GM18907 (cell line): ENCODE results near the gene WNT11.
A peak's percentile ranks its signal among the peaks of the same experiment; 100 is the strongest.

Experiments
- ATAC-seq: cut with Tn5 transposase; IDR thresholded peaks from one replicate; pipeline ENCODE4 v1.9.1; 2021; ENCODE audit warnings: mild to moderate bottlenecking, moderate library complexity; ENCODE audit not compliant: unreplicated experiment

The WNT11 gene

DNA sequence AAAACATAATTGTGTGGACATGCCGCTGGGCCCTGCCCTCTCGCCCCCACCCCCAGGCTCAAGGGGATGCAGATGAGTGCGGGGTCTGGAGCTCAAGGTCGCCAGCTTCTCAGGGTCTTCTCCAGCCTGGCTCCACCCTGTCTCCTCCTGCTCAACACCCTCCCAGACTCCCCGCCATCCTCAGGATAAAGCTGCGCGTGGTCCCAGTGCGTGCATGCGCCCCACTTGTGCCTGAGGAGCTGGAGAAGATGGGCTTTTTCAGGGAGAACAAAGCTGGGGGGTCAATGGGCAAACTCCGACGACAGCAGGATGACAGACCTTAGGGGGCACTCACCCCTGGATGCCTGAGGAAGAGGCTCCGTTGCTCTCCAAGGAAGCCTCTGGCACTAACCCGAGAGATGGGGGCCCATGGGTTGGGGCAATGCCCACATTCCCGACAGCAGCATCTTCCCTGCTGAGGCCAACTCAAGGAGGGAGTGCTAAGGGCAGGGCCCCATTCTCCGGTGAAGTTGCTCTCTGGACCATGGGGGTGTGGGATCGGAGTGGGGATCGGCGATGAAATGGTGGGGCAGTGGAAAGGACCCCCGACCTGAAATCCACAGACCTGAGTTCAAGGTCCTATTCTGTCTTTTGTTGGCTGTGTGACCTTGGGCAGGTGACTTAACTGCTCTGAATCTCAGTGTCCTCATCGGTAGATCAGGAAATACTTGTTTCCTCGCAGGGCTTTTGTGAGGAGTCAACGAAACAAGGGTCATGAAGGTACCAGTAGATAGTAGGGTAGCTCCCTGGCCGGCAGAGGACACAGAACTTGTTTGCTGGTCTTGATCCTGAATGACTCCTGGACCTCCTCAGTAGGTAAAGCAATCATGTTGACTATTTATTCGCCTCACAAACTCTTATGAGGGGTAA is 47.7 kb downstream of the WNT11 start:
- ATAC-seq, result no peak

DNA sequence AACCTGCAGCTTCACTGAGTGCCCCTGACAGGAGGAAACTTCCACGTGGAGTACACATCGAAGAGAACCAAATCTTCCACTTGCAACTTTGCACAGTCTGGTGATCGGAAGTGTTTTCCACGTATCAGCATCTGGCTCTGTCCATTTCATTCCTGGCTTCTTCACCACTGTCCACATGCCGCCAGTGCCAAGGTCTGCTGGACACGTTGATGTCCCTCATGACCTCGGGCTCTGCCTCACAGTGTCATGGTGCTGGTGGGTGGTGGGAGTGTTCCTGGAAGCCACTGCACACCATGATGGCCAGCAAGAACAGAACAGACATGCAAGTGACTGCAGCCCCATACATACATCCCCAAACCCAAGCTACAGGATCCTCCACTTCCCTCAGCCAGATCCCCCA is 48.4 kb downstream of the WNT11 start:
- ATAC-seq, result no peak

DNA sequence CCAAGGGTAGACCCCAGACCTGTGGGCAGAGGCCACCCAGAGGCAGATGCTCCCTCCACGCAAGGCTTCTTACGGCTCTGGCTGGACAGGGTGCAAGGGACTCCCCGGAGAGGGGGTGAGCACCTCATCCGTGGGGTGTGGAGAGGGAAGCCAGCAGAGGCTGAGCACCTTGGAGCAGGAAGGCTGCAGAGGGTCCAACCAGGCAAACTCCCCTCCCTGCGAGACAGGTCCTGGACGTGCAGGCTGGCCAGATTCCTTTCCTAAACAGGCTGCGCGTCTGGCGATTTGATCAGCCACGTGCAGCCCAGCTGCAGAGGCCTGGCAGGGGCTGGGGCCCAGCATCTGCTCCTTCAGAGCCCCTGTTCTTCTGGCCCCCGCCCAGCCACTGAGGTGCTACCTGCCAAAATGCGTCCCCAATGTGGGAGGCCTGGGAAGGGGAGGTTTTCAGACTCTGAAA is 49.3 kb downstream of the WNT11 start:
- no peak for ATAC-seq

DNA sequence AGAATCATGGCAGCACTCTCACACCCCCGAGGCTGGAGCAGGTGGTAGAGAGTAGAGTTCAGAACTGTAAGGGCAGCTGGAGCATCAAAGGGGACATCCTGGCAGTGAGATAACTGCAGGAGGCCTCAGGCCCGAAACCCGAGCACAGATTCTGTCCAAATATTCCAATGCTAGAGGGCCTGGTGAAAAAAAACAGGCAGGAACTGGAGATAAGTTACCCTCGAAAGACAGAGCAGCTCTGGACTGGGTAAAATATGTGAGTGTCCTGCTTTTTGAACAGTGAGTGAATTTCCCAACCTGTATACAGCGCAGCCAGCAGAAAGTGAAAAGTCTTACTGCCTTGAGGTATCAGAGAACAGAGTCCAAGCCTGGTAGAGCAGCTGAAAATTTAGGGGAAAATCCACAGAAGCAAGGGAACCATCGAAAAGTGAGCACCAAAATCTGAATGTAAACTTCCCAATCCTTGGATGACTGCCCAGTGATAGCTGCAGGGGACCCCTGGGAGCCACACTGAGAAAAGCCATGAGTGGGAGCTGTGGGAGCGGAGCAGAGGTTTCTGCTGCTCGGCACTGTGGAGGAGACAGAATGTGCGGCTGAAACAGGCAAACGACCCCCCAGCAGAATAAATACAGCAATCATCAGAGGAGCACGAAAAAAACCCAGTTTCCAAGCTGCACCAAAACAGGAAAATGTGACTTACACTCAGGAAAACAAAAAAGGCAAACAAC is 50.6 kb downstream of the WNT11 start:
- ATAC-seq, result no peak

DNA sequence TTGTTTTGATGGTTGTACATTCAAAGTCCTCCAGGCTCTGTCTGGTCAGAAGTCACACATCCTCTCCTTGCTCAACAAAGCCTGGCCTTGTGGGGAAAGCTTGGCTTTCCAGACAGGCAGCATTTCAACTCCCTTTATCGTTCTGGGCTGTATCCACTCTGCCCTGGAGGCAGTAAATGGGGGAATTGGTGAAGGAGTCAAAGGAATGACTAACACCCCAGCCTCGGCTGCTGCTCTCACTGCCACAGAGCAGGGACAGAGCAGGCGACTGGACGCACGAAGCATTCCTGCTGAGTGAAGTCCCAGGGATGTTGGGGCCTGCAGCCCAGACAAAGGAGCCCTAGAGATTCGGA is 52.8 kb downstream of the WNT11 start:
- ATAC-seq, result no peak

DNA sequence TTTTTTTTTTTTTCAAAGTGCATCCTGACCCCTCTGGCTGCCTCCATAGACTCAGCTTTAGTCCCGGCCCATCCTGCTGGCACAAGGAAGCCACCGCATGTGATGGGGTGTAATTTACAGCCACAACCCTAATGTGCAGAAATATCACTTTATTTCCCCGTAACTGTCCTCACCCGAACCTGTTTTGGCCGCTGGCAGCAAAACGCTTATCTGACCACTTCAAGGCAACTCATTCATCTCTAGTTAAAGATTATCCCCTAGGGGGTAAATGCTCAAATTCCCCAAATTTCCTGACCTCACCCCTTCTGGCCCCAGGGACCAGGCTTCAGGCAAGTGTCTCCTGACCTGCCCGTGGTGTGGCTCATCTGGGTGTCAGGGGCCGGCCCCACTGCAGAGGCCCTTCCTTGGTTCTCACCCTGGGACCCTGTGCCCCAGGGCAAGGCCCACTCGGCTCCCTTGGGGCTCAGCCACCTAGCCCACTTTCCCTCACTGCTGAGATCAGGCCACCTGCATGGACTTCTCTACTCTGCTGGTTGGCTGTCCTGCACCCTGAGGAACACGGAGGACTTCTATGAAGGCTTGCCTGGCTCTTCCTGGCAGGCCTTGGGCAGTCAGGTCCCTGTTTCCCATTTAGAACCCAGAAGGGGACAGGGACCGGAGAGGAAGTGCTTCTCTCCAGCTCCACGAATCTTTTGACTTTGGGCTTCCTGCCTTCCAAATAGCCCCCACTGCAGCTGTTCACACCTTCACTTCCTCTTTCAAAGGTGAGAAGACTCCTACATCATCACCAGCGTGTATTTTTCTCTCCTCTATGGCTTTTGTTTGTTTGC is 53.3 kb downstream of the WNT11 start:
- ATAC-seq, result no peak

DNA sequence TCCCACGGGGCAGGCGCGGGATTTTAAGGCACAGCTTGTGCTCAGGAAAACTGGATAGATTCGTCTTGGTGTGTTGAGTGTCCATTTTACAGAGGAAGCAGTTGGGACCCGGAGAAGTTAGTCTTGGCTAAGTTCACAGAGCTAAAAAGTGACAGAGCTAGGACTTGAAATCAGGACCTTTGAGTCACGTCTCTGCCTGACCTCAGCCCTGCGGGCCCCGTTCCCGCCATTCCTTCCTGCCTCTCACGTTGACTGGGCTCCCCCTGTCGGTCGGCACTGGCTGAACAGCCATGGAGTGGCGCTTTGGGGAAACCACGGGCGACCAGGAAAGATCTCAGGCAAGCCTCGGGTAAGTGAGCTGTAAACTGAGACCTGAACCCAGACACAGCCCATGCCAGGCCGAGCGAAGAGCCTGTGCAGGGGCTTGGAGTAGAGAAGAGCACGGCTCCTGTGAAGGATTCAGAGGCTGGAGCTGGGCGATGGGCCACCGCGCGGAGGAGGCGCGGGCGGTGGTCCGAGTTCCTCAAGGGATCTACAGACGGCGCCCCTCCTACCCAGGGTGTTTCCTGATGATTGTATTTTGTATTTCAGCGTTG is 54.1 kb downstream of the WNT11 start:
- ATAC-seq, result peak; percentile 67

DNA sequence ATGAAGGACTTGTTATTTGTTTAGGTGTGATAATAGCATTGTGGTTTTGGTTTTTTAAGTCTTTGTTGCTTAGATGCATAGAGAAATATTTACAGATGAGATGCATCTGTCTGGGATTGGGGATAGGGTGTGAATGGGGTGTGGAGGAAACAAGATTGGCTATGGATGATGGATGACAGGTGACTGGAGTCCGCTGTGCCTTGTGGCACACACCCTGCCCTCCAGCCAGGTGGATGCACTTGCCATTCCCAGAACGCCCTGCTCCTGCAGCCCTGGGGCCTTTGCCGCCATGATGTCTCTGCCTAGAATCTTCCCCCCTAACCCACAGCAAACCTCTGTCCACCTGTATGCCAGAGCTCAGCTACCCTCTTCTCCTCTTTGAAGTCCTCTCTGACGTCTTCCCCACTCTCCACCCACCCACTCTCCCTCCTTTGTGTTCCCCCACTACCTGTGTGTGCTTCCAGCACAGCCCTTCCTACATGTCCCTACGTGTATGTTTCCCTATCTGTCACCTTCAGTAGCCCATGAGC is 54.7 kb downstream of the WNT11 start:
- ATAC-seq, result no peak

DNA sequence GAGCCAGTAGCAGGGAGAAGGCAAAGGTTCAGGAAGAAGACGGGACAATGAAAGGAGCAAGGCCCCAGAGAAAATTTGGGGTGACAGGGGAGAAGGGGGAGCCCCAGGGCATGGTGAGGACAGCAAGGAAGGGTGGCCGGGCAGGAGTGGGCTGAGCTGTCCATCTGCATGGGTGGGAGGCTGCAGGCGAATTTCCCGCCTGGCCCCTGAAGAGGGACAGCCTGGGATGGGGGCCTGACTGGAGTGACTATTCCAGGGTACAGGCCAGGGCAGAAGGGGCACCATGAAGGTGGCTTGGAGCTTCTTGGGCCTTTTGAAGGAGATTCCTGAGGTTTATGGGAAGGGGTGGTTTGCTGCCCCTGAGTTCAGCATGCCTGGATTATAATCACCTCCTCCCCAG is 56.2 kb downstream of the WNT11 start:
- no peak for ATAC-seq

DNA sequence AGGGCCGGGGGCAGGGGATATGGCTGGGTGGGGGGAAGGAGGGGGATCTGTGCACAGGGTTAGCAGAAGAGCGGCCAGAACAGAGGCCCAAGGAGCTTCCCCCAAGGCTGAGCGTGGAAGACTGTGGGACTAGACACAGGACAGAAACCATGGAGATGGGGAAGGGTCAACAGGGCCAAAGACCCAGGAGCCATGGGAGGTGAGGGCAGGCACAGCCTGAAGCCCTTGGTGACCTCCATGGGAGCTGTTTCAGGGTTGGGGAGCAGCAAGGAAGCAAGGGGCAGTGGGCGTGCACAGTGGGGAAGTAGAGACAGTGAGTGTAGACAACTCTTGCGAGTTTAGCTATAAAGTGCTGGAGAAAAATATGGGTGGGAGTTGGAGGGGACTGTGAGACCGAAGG is 56.6 kb downstream of the WNT11 start:
- ATAC-seq, result no peak

DNA sequence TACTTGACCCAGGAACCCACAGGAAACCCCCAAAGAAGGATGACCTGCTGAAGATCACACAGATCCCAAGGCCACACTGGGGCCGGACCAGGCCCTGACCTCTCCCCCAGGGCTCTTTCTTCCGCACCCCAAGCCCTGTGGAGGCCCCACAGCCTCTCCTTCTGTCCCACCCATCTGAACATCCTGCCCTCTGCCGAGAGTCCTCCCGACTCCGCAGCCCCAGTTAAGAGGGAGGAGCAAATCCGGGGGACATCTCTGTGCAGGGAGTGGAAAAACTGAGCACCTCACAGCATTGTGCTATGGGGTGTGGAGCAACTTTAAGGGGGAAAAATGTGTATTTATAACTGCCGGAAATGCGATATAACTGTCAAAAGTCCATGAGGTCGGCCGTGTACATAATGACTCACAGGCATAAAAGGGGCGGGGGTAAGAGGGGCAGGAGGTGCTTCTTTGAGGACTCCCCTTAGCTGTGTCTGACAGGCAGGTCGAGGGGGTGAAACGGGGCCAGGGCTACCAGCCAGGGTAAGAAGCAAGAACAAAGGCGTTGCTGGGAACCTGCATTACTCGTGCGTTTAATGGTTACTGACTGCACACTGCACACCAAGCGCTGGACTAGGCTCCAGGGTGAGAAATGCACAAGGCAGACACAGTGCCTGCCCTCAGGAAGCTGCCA is 57.2 kb downstream of the WNT11 start:
- no peak for ATAC-seq

DNA sequence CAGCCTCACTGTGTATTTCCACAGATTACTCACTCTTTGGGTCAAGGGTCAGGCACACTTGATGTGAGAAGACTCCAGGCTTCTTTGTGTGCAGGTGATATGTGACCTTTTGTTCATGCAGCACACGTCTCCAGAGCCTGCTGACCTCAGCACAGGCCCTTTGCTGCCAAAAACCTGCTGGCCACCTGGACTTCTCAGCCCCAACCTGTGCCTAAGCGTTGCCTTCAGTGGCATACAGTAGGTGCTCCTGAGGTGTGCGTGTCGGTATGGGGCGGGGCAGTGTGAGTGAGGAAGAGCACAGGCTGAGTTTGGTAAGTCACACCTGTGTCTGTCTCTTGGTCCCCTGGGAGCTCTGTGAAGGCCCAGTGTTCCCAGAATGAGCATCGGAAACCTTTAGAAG is 58.1 kb downstream of the WNT11 start:
- no peak for ATAC-seq

DNA sequence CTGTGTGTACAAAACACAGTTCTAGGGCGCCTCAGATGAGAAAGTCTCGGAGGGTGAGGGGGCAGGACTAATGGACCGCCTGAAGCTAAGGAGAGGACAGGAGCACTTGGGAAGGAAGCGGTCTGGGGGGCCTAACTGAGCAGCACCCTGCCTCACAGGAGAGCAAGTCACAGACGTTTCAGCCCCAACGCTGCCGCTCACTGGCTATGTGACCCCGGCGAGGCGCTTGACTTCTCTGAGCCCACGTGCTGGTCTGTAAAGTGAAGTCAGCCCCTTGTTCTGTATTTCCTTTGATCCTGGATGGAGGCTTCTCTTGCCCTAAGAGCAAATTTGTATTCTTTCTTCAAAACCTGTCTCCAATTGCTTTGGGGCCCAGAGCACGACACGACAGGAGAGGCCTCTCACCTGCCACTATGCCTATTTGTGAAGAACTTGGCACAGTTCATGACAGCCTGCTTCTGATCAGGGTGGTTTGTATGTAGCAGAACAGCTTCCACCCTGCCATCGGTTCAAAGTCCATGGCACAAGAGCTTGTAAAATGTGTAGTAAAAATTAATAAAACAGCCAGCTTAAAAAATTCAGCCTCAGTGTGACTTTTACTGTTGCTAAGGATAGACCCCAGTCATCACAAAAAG is 59.1 kb downstream of the WNT11 start:
- ATAC-seq, result no peak

DNA sequence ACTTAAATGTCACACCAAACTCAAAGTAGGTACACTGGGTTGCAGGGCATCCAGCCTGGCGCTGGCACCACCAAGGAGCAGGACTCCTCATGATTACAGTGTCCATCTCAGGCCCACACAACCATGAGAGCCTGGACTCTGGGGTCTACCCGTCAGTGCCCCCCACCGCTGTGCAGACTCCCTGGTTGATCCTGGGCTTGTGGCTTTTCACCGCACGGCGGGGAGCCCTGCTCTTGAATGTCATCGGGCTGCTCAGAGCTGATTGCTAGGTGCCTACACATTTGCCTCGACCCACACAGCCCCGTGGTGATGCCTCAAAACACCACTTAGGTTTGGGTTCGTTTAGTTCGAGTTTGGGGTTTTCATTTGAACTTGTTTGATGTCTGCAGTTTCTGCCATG is 63.0 kb downstream of the WNT11 start:
- no peak for ATAC-seq

DNA sequence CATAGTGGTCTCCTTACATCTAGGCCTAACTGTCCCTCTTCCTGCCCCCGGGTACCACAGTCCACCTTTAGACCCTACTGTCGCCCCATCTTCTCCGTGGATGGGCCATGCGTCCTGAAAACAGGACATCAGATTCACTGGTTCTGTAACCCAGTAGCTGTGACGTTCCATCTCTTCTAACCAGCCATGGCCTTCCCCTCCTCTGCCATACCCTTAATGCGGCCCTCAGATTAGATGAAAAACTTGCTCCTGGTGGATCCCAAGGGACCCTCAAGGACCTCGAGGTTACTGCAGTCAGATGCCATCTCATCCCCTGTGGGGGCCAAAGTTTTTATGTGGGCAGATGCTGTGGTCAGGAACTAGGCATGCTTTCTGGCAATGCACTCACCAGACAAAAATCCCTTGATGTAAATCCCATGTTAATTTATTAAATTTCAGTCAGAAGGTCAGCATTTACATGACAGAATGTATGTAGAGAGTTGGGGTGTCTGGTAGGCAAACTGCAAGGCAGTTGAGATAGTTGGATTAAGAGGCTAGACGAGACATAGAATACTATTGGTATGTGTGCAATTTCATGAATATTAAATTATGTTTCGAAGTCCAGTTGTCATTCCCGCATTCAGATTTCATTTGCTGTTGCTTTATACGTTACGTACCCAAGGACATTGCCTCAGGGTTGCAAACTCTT is 64.3 kb downstream of the WNT11 start:
- ATAC-seq, result no peak

DNA sequence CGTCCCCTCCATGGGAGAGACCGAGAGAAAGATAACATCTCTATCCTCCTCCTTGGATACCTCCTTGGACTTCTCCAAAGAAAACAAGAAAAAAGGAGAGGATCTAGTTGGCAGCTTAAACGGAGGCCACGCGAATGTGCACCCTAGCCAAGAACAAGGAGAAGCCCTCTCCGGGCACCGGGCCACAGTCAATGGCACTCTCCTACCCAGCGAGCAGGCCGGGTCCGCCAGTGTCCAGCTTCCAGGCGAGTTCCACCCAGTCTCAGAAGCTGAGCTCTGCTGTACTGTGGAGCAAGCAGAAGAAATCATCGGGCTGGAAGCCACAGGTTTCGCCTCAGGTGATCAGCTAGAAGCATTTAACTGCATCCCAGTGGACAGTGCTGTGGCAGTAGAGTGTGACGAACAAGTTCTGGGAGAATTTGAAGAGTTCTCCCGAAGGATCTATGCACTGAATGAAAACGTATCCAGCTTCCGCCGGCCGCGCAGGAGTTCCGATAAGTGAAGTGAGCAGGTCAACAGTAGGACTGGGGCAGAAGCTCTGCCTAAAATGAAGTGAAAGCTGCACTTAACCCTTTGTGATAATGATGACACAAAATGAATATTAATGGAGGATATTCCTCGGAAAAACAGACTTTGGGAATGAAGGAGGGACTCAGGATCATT is 65.3 kb downstream of the WNT11 start:
- ATAC-seq, result no peak

DNA sequence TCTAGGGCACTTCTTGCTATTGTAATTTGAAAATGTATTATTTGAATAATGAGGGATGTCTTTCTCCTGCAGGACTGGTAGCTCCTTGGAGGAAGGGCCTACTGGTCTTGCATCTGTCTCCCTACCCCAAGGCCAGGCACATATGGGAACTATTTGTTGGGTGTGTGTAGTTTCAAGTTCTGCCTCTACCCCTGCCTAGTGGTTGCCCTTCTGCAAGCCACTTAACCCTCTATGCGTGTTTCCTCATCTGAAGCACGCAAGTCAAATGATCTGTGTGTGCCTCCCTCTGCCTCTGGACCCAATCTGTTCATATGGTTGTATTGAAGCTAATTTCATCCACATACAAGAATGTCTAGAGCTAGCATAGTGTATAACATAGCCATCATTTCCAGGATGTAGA is 67.0 kb downstream of the WNT11 start:
- no peak for ATAC-seq
